HG02884 (cell line): ENCODE measurements around the gene HSP90AB1.

Experiments used
- ATAC-seq: cut with Tn5 transposase; IDR thresholded peaks from one replicate; pipeline ENCODE4 v1.9.1; 2021; ENCODE audit warnings: mild to moderate bottlenecking, moderate library complexity; ENCODE audit not compliant: unreplicated experiment

The HSP90AB1 gene

GRCh38 chr6:44246663-44247337, at the start of gene HSP90AB1:
Gene HSP90AB1, plus strand, starts transcription at chr6:44247101. Its CDS starts 1,529 bp downstream, at chr6:44248630.
- peak; percentile 65 for ATAC-seq

- ATAC-seq, result no peak
Observed at GRCh38 chr6:44198684-44199083, 48.2 kb upstream of the HSP90AB1 start.

- ATAC-seq, result no peak
Observed at GRCh38 chr6:44199883-44200282, 47.0 kb upstream of the HSP90AB1 start.

GRCh38 chr6:44201200-44201599, 45.7 kb upstream of the HSP90AB1 start:
- no peak for ATAC-seq

- no peak for ATAC-seq
Observed at GRCh38 chr6:44201638-44202303, 45.1 kb upstream of the HSP90AB1 start.

- no peak for ATAC-seq
Observed at GRCh38 chr6:44202332-44202971, 44.4 kb upstream of the HSP90AB1 start.

- ATAC-seq, result no peak
Observed at GRCh38 chr6:44202972-44203750, 43.7 kb upstream of the HSP90AB1 start.

GRCh38 chr6:44203955-44204354, 42.9 kb upstream of the HSP90AB1 start:
- ATAC-seq, result no peak

GRCh38 chr6:44207966-44208365, 38.9 kb upstream of the HSP90AB1 start:
- no peak for ATAC-seq

GRCh38 chr6:44211284-44211683, 35.6 kb upstream of the HSP90AB1 start:
- ATAC-seq, result no peak

GRCh38 chr6:44214307-44214706, 32.6 kb upstream of the HSP90AB1 start:
- ATAC-seq, result no peak

- ATAC-seq, result no peak
Observed at GRCh38 chr6:44216677-44217331, 30.1 kb upstream of the HSP90AB1 start, which contains the start of gene MYMX. Gene MYMX, plus strand, starts transcription at chr6:44216926. Its CDS starts 546 bp downstream, at chr6:44217472.

GRCh38 chr6:44217332-44218143, 29.4 kb upstream of the HSP90AB1 start:
- ATAC-seq, result no peak

GRCh38 chr6:44219053-44219814, 27.7 kb upstream of the HSP90AB1 start:
- no peak for ATAC-seq

- ATAC-seq, result no peak
Observed at GRCh38 chr6:44219815-44220784, 26.8 kb upstream of the HSP90AB1 start.

GRCh38 chr6:44220913-44221290, 26.0 kb upstream of the HSP90AB1 start:
- ATAC-seq, result no peak

GRCh38 chr6:44221291-44221960, 25.5 kb upstream of the HSP90AB1 start:
- no peak for ATAC-seq
